ENCODE data around the gene NAP1L4.

GRCh38 chr11:2911088-2911784 lies 80.9 kb downstream of the NAP1L4 start:
- no peak for TF ChIP-seq EZH2phosphoT487 (IDR thresholded peaks at IDR 0.05; ENCODE audit: low read depth)
- no peak for TF ChIP-seq CTCF (IDR thresholded peaks at IDR 0.05; ENCODE audit: low read depth, low read length)

Data from OCI-LY3 (cell line).